Osteoblast (primary cell): Measurements from ENCODE around the gene DDR1. TPM values are rescaled to one million over a fixed set of nuclear protein-coding genes. Genes with fewer than 3 reads are reported as not detected.

ENCODE experiments used
- DNase-seq: peaks from one replicate; pipeline ENCODE4 v3.0.0; 2011; ENCODE audit warnings: low spot score, mixed read lengths; ENCODE audit not compliant: insufficient read length; ENCODE audit errors: missing footprints
- H2AFZ ChIP-seq: 2 replicates; pipeline ENCODE4 v1.6.0; 2011; ENCODE audit warnings: mild to moderate bottlenecking, low read length
- H3K27ac ChIP-seq: 2 replicates; pipeline ENCODE4 v1.5.1; 2011; ENCODE audit warnings: mild to moderate bottlenecking, low read depth, low read length, moderate library complexity
- H3K27me3 ChIP-seq: 2 replicates; pipeline ENCODE4 v1.6.0; 2012; ENCODE audit warnings: mild to moderate bottlenecking, control low read depth, inconsistent platforms, low read length, moderate library complexity; ENCODE audit not compliant: insufficient read depth
- H3K36me3 ChIP-seq: 2 replicates; pipeline ENCODE4 v1.5.1; 2011; ENCODE audit warnings: mild to moderate bottlenecking, low read length, control low read depth, moderate library complexity; ENCODE audit not compliant: insufficient read depth
- H3K4me1 ChIP-seq: 2 replicates; pipeline ENCODE4 v1.5.1; 2011; ENCODE audit warnings: mild to moderate bottlenecking, low read length, control low read depth, moderate library complexity; ENCODE audit not compliant: insufficient read depth
- H3K4me2 ChIP-seq: 2 replicates; pipeline ENCODE4 v1.6.0; 2011; ENCODE audit warnings: mild to moderate bottlenecking, low read length; ENCODE audit not compliant: insufficient read depth
- H3K4me3 ChIP-seq: fragments of 200-600 bp; sonication (generic); 3 replicates; pipeline ENCODE4 v1.5.1; 2012; ENCODE audit warnings: mild to moderate bottlenecking, low read length, inconsistent platforms; ENCODE audit not compliant: insufficient read depth
- H3K79me2 ChIP-seq: 2 replicates; pipeline ENCODE4 v1.6.0; 2012; ENCODE audit warnings: mild to moderate bottlenecking, low read length, control low read depth, inconsistent platforms; ENCODE audit not compliant: insufficient read depth
- H3K9me3 ChIP-seq: 2 replicates; pipeline ENCODE4 v1.5.1; 2011; ENCODE audit warnings: low read depth, low read length, control low read depth
- H4K20me1 ChIP-seq: 2 replicates; pipeline ENCODE4 v1.6.0; 2012; ENCODE audit warnings: mild to moderate bottlenecking, low read length, control low read depth; ENCODE audit not compliant: insufficient read depth
- total RNA-seq: library from RNA; depleted of rRNA; stranded (reverse); fragments of >200 nt; gene quantifications from 2 replicates; pipeline ENCODE4 v1.2.3, GENCODE V29; 2012
- TF ChIP-seq, protein P1 (sequence below): IDR thresholded peaks from 2 replicates; pipeline ENCODE4 v1.5.1; 2011; ENCODE audit warnings: mild to moderate bottlenecking, low read depth, low read length, moderate library complexity; ENCODE audit errors: extremely low read depth

DDR1 gene
- total RNA-seq, 1 donor, result 22.4 TPM

DNA sequence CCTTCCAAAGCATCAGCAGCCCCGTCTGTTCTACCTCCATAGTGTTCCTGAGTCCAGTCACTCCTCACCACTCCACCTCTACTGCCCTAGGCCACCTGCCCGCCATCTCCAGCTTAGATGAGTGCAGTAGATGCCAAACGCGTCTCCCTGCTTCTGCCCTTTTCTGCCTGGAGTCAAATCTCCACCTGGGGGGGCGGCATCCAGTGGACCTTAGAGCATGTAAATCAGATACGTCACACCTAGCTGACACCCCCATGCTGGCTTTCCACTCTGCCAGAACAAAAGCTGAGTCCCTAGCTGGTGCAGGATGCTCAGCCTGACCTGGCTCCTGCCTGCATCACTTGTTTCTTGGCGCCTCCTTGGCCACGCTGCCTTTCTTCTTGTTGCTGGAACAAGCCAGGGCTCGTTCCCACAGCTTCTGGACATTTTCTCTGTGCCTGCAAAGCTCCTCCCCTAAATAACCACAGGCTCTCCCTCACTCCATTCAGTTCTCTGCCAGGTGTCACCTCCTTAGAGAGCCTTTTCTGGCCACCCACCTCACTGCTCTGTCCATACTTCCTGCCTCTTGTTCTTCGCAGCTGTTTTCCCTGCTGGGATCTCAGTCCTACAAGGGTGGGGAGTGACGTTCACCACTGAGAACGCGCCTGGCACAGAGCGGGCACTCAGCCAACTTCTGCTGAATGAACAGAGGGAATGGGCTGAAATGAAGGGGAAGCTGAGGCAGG is 5.8 kb downstream of the DDR1 start:
- TF ChIP-seq, protein P1, sequence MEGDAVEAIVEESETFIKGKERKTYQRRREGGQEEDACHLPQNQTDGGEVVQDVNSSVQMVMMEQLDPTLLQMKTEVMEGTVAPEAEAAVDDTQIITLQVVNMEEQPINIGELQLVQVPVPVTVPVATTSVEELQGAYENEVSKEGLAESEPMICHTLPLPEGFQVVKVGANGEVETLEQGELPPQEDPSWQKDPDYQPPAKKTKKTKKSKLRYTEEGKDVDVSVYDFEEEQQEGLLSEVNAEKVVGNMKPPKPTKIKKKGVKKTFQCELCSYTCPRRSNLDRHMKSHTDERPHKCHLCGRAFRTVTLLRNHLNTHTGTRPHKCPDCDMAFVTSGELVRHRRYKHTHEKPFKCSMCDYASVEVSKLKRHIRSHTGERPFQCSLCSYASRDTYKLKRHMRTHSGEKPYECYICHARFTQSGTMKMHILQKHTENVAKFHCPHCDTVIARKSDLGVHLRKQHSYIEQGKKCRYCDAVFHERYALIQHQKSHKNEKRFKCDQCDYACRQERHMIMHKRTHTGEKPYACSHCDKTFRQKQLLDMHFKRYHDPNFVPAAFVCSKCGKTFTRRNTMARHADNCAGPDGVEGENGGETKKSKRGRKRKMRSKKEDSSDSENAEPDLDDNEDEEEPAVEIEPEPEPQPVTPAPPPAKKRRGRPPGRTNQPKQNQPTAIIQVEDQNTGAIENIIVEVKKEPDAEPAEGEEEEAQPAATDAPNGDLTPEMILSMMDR, result no peak
- Histone ChIP-seq H2AFZ (no peak overlapping the region), H3K9me3 (no peaks in the 10 kb centered on the region), H4K20me1 (peaks cover 7% of the 10 kb centered on the region), H3K27ac (no peak overlapping the region), H3K4me2 (no peak overlapping the region), H3K36me3 (peaks cover 9% of the 10 kb centered on the region), H3K4me1 (peaks cover 36% of the 10 kb centered on the region), H3K4me3 (no peak overlapping the region), H3K27me3 (no peaks in the 10 kb centered on the region), H3K79me2 (peaks cover 19% of the 10 kb centered on the region)
- DNase-seq, result peak; percentile 89

DNA sequence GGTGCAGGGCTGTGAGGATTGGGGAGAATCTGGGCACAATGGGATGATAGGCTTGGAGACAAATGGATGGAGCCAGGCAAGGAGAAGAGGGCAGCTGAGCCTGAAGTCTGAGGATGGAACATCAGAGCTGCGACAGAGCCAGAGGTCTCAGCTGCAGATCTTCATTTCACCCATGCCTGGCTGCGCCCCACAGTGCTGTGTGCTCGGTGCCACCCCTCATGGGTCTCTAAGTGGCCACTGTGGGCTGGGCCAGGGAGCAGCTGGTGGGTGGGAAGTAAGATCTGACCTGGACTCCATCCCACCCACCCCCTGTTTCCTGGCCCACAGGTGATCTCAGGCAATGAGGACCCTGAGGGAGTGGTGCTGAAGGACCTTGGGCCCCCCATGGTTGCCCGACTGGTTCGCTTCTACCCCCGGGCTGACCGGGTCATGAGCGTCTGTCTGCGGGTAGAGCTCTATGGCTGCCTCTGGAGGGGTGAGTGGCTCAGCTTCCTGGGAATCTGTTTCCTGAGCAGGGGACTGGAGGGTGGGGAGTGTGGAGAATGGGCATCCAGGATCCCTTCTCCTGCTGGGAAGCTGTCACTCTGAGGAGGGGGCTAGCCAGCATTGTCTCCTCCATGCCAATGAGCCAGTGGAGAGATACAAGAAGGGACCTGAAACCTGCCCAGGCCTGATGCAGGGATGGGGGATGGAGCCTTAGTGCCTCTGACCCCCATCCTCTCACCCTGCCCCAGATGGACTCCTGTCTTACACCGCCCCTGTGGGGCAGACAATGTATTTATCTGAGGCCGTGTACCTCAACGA is 6.5 kb downstream of the DDR1 start:
- no peak overlapping the region for H2AFZ ChIP-seq
- H3K36me3 ChIP-seq, result peaks cover 11% of the 10 kb centered on the region
- no peaks in the 10 kb centered on the region for H3K9me3 ChIP-seq
- H3K4me1 ChIP-seq, result peaks cover 28% of the 10 kb centered on the region
- peak; percentile 82 for DNase-seq
- H3K4me2 ChIP-seq, result no peak overlapping the region
- peaks cover 11% of the 10 kb centered on the region for H3K79me2 ChIP-seq
- H3K27ac ChIP-seq, result no peak overlapping the region
- TF ChIP-seq, protein P1, result no peak
- no peak overlapping the region for H3K4me3 ChIP-seq
- H3K27me3 ChIP-seq, result no peaks in the 10 kb centered on the region
- H4K20me1 ChIP-seq, result peaks cover 7% of the 10 kb centered on the region

GRCh38 chr6:30891450-30891723 is 7.1 kb downstream of the DDR1 start:
- no peak for DNase-seq
- no peak overlapping the region for H3K4me2 ChIP-seq
- H3K79me2 ChIP-seq, result peaks cover 6% of the 10 kb centered on the region
- H3K9me3 ChIP-seq, result no peaks in the 10 kb centered on the region
- no peaks in the 10 kb centered on the region for H3K27me3 ChIP-seq
- H3K4me3 ChIP-seq, result no peak overlapping the region
- peaks cover 23% of the 10 kb centered on the region for H3K4me1 ChIP-seq
- peaks cover 7% of the 10 kb centered on the region for H4K20me1 ChIP-seq
- H3K36me3 ChIP-seq, result peaks cover 11% of the 10 kb centered on the region
- H3K27ac ChIP-seq, result no peak overlapping the region
- H2AFZ ChIP-seq, result no peak overlapping the region
- TF ChIP-seq, protein P1, result no peak

DNA sequence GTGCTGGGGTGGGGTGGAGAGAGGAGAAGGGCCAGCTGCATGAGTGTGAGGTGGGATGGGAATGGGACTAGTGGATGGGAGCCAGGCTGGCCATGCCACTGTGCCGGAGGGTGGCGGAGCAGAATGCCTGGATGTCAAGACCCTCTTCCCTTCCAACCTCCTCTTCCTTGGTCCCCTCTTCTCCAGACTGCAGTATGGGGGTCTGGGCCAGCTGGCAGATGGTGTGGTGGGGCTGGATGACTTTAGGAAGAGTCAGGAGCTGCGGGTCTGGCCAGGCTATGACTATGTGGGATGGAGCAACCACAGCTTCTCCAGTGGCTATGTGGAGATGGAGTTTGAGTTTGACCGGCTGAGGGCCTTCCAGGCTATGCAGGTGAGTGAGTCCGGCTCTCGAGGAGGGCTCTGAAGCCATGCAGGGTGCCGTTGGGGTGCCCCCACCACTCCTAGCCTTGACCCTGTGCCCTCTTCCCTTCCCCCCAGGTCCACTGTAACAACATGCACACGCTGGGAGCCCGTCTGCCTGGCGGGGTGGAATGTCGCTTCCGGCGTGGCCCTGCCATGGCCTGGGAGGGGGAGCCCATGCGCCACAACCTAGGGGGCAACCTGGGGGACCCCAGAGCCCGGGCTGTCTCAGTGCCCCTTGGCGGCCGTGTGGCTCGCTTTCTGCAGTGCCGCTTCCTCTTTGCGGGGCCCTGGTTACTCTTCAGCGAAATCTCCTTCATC is 7.7 kb downstream of the DDR1 start:
- no peak overlapping the region for H3K4me2 ChIP-seq
- H2AFZ ChIP-seq, result no peak overlapping the region
- H3K79me2 ChIP-seq, result peaks cover 4% of the 10 kb centered on the region
- peaks cover 7% of the 10 kb centered on the region for H4K20me1 ChIP-seq
- no peak overlapping the region for H3K4me3 ChIP-seq
- peaks cover 17% of the 10 kb centered on the region for H3K4me1 ChIP-seq
- DNase-seq, result no peak
- no peak overlapping the region for H3K27ac ChIP-seq
- H3K9me3 ChIP-seq, result no peaks in the 10 kb centered on the region
- no peaks in the 10 kb centered on the region for H3K27me3 ChIP-seq
- H3K36me3 ChIP-seq, result peaks cover 11% of the 10 kb centered on the region
- TF ChIP-seq, protein P1, result no peak
